MV-4-11 (cell line): Measurements from ENCODE around the gene FES.
"Not testable (repeated sequence)": the region's sequence is repeated elsewhere in the genome, so short reads cannot be mapped to it uniquely, and the experiment has no call there.

ENCODE experiments used
- DNase-seq: peaks from one replicate; lab custom pipeline; 2025; lab: John Stamatoyannopoulos, UW

Gene FES

DNA sequence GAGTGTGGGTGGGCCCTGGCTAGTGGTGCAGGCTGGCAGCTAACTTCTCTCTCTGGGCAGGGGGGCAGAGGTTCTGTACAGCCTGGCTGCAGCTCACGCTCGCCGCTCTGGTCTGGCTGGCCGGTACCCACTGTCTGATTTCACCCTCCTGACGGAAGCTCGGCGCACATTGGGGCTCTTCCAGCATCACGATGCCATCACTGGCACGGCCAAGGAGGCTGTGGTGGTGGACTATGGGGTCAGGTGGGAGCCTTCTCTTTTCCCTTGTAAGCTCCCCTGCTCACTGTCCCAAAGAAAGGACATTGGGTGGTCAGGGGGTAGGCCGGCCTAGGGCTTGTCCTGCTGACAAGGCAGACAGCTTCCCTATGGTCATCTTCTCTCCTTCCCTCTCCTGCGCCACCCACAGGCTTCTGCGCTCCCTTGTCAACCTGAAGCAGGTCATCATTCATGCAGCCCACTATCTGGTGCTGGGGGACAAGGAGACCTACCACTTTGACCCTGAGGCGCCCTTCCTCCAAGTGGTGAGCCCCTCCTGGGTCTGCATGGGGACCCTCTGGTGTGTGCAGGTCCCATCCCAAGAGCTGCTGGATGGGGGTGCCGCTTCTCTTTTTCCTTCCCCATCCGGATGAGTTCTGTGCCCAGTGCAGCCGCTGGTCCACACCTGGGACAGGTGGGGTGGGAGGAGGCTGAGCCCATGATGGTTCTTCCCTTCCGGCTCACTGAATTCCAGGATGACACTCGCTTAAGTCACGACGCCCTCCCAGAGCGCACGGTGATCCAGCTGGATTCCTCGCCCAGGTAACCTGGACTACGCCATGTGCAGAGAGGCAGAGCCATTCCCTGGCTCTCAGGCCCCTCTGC, 26.4 kb downstream of the FES start:
- no peak for DNase-seq

GRCh38 chr15:90911302-90911623, 27.0 kb downstream of the FES start:
- no peak for DNase-seq

- DNase-seq, result no peak
Measured at GRCh38 chr15:90911906-90912769, 27.8 kb downstream of the FES start.

DNA sequence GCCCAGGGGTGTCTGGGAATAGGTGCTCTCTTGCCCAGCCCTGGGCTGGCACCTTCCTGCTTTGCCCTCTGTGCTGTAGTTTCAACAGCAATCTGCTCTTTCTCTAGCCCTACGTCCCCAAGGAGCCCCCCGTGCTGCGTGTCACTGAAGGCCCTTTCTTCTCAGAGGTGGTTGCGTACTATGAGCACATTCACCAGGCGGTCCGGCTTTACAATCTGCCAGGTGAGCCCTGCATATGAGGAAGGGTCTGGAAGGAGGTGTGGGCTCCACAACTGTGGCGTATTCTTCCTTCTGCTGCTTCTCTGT, 28.4 kb downstream of the FES start:
- no peak for DNase-seq

- DNase-seq, result no peak
Measured at GRCh38 chr15:90913398-90913944, 29.2 kb downstream of the FES start.

DNA sequence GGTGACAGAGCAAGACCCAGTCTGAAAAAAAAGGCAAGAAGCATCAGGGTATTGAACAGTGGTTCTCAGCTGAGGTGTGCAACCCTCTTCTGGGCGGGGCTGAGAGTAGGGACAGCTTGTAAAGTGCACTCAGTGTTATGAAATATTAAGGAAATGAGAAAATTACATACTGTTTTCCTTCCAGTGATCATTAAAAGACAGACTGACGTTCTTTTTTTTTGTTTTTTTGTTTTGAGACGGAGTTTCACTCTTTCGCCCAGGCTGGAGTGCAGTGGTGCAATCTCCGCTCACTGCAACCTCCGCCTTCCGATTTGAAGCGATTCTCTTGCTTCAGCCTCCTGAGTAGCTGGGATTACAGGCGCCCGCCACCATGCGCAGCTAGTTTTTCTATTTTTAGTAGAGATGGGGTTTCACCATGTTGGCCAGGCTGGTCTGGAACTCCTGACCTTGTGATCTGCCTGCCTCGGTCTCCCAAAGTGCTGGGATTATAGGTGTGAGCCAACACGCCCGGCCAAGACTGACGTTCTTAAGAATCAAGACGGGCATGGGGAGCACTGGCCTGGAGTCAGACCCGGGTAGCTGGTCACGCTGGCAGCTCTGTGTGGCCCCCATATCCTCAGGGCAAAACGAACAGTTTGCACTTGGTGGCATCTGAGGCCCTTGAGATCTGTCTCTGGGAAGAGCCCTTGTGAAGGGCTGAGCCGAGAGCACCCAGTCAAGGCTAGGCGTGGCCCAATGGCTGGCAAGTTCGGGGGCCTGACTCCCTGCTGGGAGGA, 30.2 kb downstream of the FES start:
- DNase-seq, result peak; percentile 64

GRCh38 chr15:90915216-90915807, 31.0 kb downstream of the FES start:
- DNase-seq, result peak; percentile 8

DNA sequence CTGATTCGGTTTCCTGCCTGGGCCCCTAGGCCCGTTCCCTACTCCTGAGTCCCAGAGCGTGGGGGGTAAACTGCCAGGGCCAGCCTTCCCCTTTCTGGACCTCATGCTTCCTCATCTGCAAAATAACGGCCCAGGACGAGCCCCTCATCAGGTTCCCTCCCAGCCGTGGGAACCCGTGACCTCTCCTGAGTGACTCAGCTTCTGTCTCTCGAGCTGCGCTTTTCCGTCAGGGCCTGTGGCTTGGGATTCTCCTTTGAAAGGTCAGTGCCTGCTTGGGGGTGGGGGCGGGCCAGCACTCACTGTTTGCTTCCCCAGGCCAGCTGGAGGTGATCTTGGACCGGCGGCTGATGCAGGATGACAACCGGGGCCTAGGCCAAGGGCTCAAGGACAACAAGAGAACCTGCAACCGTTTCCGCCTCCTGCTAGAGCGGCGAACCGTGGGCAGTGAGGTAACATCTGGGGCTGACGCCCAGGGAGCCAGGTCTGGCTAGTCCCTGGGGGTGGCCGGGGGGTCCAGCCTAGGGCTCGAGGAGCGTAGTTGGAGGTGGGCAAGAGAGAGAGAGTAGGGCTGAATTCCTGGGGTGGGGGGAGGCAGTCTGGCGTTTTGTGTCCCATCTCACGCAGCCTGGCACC, 31.6 kb downstream of the FES start:
- DNase-seq, result peak; percentile 90

- DNase-seq, result no peak
Measured at GRCh38 chr15:90916461-90916860, 32.2 kb downstream of the FES start.

GRCh38 chr15:90917569-90917968, 33.3 kb downstream of the FES start:
- no peak for DNase-seq

GRCh38 chr15:90918034-90918788, 33.9 kb downstream of the FES start:
- DNase-seq, result no peak

DNA sequence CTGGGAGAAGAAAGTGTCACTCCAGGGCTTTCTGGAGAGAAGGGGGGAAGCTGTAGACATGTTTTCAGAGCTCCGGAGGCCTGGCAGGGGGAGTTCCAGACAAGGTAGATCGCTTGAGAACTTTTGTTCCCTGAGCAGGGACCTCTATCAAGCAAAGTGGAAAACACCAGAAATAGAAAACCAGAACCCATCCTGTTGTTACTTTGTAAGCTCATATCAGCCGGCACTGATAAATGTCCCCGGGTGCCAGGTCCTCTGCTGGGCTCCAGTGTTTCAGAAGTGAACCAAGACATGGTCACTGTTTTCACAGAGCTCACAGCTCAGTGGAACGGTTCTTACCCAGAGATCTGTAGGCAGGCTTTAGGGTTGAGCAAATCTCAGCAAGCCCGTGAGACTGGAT, 34.5 kb downstream of the FES start:
- no peak for DNase-seq

GRCh38 chr15:90921887-90922286, 37.6 kb downstream of the FES start:
- DNase-seq, result no peak

DNA sequence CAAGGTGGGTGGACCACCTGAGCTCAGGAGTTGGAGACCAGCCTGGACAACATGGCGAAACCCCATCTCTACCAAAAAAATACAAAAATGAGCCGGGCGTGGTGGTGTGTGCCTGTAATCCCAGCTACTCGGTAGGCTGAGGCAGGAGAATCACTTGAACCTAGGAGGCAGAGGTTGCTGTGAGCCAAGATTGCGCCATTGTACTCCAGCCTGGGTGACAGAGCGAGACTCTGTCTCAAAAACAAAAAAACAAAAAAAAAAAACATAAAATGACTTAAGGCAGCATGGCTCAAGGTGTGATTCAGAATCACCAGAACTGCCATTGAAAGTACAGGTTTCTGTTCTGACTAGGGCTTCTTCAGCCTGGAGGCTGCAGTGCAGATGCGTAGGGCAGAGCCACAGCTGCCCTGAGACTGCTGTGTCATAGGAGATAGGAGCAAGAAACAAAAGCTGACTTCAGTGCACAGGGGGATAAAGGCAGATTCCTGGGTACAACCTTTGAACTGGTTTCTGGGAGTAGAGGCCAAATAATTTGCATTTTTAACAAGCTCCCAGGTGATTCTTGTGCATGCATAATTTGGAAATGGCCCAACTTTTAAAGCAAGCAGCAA, 38.5 kb downstream of the FES start:
- DNase-seq, result not testable (repeated sequence)

- no peak for DNase-seq
Measured at GRCh38 chr15:90924375-90924774, 40.1 kb downstream of the FES start.

- not testable (repeated sequence) for DNase-seq
Measured at GRCh38 chr15:90926766-90927165, 42.5 kb downstream of the FES start.

DNA sequence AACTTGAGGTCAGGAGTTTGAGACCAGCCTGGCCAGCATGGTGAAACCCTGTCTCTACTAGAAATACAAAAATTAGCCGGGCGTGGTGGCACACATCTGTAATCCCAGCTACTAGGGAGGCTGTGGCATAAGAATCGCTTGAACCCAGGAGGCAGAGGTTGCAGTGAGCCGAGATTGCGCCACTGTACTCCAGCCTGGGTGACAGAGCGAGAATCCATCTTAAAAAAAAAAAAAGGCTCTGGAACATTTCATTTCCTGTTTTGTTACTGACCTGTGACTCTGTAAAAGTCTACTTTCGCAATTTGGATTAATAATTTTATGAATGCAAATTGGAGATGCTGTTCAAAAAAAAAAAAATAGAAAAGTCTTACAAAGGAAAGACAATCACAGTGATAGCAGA, 43.8 kb downstream of the FES start:
- peak; percentile 53 for DNase-seq

DNA sequence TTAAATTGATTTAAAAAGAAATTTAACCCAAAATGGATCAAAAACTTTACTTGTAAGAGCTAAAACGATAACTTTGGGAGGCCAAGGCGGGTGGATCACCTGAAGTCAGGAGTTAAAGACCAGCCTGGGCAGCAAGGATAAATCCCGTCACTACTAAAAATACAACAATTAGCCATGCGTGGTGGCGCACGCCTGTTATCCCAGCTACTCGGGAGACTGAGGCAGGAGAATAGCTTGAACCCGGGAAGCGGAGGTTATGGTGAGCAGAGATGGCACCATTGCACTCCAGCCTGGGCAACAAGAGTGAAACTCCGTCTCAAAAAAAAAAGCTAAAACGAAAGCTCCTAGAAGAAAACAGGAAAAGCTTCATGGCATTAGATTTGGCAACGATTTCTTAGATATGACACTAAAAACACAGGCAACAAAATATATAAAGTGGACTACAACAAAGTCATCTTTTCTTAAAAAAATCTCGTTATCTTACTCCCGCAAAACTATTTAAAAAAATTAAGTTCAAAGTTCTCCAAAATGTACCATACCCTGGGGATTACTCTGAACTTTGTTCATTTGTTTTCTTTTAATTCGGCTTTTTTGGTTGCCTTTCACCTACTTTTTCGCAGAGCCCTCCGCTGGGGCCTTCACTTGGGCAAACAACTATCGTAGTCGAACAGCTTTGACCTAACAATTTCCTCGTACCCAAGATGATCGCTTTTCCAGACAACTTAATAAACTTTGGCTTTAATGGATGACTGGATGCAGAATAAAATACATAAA, 45.1 kb downstream of the FES start:
- DNase-seq, result peak; percentile 13

GRCh38 chr15:90930861-90931574, 46.7 kb downstream of the FES start:
- peak; percentile 36 for DNase-seq
